Measurements from ENCODE around the gene ALG6.

ALG6 gene

DNA sequence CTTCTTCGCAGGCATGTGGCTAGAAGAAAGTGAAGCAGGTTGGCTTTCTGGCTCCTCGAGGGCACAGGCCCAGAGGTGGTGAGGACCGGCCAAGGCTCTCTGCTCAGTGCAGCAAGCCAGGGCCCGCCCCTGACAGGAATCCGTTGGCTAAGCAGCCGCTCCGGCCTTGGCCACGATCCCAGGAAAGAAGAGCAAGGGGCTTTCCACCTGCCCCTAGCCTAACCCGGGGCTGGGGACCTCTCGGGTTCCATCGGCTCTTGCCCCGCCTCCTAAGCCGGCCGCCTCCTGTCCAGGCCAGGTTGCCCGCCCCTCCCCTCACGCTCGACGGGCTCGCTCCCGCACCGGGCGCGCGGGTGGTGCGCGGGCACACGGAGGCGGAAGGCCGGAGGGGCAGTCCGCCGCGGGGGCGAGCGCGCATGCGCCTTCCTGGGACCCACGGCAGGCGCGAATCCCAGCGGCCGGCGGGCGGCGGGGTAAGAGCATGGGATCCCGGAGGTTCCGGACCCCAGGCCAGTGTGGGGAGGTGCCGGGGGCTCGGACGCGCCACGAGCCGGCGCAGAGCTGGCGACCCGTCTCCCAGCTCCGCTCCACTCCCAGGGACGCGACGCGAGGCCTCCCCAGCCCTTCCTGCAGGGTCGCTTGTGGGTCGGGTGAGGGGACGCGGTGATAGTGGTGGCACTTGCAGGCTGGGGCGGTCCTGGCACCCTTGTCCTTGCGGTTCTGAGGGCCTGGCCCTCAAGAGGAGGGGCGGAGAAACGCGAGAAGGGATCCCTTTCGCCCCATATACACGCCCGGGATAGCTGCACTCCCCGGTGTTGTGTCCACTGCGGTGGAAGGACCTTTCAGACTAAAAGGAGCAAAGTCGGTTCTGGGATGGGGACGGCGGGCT is at the start of gene ALG6:
Gene ALG6, plus strand, starts transcription at position 413 of the 889 bp plus-strand sequence. CDS start 3,351 bp downstream, outside the sequence.
- DNase-seq: peak; percentile 44 to 98 (median 86)

DNA sequence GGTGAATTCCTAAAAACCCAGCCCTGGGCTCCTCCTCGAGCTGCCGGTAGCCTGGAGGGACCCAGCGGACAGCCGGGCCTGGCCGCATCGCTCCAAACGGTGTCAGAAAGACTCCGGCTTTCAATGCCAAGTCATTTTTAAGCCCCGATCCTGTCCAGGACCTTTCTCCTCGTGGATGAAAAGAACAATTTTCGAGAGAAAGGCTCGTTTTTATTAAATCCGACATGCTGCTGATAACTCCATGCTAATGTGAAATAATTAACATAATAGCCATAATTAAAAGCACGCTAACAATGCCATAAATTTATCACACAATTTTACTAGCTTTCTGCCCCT is 49.6 kb upstream of the ALG6 start:
- DNase-seq: no peak

DNA sequence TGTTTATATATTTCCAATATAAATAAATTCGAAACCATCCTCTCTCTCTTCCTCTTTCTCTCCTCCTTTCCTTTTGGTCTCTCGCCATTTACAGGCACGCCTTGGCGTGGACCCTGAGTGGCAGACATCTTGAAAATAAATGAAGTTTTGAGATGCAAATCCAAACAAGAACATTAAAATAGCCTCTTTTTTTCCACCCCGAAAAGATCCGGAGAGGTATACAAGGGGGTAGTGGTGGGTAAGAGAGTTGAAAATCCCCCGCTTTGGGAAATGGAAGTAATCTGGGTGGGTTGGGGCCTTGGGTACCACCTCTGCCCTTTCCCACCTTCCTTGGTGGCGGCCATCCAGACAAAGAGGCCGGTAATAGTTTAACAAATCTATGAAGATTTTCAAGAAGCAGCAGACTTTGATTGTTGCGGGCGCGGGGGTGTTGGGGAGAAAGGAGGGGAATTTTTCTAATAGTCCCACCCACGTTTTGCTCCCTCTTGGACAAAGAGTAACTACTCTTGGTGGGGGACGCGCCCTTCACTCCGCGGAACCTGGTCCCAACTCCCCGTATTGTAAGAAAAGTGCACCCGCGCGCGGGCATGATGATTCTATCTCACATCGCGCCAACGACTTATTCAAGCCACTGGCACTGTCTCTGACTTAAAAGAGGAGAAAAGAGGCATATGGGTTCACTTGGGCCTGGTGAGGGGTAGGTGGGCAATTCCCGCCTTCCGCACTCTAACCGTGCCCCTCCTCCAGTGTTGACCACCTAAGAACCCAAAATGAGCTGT is 49.0 kb upstream of the ALG6 start:
- DNase-seq: no peak

DNA sequence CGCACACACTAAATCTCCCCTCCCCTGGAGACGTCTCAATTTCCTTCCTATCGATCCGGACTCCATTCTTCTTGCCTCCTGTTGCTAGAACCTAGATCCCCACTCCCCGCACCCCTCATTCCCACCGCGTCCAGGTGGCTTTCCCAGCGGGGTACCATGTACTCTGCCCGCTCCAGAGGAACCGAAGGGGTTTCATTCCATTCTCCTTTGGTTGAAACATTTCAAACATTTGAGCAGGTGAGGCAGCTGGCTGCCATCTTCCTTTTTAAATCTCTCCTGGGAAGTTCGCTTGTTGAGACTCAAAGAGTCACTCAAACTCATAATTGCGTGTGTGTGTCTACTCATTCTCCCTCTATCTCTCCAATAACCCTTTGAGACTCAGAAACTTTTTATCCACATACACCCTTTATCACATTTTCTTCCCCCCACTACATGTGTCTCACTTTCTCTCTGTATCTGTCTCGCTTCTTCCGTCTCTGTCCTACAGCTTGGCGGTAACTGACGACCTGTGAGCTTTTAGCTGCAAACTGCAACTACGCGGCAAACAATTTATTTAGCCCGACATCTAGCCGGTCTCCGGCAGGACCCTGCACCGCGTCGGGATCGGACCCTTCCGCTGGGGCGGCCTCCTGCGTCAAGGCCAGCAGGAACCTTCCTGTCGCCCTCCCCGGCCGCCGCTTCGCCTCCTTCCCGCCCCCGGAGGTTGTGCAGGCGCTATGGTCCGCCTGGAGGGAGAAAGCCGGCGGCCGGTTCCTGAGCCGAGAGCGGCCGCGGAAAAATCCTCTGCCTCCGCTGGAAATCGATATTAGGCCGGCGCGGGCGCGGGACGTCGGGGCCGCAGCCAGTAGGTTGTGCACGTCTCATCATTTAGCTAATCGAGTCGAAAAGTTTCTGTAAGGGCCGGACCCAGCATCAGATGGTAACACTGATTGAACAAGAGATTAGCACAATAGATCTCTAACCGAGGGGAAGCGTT is 48.1 kb upstream of the ALG6 start:
- no peak for DNase-seq

DNA sequence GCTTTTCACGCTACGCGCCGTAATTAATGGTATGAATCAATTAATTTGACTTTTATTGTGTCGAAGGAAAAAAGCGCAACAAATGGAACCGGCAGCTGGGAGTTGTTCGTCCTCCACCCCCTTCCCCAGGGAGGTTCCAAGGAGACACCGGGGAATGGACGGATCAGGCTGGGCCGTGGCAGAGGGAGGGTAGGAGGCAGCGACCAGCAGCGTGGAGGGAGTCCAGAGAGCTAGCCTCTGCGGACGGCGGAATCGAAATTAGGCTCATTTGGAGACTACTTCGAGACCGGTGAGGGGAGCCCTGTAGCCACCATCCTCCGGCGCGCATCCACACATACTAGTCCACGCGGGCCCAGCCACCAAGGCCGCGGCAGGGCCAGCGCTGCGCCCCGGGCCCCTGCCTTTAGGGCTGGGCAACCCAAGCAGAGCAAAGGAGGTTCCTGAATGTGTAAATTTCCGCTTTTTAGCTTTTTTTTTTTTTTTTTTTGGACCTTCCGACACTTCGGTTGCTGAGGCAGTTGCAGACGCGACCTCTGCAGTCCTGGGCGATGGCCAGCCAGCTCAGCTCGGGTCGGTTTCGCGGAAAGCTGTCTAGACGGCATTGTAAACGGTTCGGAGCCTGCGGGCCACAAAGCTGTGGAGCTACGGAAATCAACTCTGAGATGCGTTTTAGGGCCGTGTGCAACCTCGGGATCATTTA is 47.3 kb upstream of the ALG6 start:
- no peak for DNase-seq

DNA sequence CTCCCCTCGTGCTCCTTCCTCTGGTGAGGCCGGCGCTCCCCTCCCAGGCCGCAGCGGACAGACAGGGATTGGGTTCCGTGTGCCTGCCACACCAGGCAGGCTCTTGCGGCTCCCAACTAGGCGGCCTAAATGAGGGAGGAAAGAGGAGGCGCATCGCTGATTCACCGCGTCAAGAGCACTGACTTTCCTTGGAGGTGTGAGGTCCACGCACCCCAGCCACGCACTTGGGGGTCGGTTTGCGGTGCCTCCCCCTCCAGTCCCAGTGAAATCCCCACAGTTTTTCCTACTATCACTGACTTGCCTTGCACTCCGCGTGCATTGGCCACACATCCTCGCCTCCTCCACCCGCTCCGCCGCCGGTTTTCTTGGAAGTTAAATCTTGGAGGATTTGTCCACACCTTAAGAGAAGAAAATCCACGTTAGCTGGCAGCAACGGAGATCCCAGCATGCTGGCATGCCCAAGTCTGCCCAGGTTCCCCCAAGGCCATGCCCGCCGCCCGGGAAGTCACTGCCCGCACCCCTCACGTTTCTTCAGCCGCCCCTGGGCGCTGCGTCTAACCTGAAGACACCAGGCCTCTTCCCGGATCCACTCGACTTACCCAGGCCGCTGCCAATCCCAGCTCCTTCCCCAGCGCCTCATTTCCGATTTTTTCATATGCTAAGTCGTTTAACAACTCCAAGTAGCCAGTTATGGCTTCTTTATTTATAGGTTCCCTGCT is 46.2 kb upstream of the ALG6 start:
- no peak for DNase-seq

DNA sequence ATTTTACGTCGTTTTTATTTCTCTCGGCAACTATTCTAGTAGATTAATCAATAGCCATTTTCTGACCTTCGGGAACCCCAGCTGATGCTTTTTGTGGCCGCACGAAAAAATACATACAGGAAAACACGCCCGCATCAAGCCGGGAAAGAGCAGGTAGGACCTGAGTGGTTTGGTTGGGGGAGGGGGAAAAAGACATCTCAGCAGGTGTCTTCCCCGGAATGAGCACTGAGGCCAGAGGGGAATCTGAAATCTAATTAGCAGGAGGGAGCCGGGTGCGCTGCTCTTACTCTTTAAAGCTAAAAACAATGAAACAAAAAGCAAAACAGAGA is 45.7 kb upstream of the ALG6 start:
- DNase-seq: no peak

DNA sequence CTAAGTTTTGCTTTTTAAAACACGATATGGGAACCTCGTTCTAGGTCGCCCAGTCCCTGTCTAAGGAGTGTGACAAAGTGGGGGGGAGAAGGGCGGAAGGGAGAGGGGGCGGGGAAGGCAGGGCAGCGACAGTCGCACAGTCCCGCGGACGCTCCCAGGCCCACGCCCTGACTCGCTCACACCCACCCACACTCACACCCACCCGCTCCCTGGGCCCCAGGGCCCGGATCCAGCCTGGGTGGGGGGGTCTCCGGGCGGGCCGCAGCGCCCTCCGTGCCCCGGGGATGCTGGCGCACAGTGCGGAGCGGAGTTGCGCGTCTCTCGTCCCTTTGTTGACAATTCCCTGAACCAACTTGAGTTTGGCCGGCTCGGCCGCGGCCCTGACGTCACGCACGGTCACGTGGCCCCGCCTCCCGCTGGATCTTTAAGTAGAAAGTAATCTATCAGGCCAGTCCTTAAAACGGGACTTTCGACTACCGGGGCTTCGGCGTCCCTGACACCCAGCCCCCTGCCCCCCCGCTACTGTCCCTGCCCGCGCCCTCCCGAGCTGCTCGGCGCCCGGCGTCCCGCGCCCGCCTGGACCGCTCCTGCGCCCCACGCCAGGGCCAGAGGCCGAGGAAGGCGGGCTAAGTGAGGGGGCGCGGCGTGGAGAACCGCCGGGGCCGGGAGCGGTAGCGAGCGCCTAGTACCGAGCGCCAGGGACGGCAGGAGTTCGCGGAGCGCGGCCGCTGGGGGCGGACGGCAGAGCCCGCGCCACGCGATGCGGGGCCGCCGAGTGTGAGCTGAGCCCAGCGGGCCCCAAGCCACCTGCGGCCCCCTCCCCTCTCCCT is 45.1 kb upstream of the ALG6 start, which contains the start of gene FOXD3:
Gene FOXD3, plus strand, starts transcription at position 454 of the 830 bp plus-strand sequence. CDS start 492 bp downstream, outside the sequence.
- peak in 5 of 56 donors; percentile 5 to 59 (median 12) for DNase-seq

DNA sequence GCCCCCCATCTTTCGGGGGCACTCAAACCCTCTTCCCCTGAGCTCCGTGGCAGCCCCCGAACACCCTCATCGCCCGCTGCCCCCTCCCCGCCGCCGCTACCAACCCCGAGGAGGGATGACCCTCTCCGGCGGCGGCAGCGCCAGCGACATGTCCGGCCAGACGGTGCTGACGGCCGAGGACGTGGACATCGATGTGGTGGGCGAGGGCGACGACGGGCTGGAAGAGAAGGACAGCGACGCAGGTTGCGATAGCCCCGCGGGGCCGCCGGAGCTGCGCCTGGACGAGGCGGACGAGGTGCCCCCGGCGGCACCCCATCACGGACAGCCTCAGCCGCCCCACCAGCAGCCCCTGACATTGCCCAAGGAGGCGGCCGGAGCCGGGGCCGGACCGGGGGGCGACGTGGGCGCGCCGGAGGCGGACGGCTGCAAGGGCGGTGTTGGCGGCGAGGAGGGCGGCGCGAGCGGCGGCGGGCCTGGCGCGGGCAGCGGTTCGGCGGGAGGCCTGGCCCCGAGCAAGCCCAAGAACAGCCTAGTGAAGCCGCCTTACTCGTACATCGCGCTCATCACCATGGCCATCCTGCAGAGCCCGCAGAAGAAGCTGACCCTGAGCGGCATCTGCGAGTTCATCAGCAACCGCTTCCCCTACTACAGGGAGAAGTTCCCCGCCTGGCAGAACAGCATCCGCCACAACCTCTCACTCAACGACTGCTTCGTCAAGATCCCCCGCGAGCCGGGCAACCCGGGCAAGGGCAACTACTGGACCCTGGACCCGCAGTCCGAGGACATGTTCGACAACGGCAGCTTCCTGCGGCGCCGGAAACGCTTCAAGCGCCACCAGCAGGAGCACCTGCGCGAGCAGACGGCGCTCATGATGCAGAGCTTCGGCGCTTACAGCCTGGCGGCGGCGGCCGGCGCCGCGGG is 44.2 kb upstream of the ALG6 start:
- DNase-seq: no peak

DNA sequence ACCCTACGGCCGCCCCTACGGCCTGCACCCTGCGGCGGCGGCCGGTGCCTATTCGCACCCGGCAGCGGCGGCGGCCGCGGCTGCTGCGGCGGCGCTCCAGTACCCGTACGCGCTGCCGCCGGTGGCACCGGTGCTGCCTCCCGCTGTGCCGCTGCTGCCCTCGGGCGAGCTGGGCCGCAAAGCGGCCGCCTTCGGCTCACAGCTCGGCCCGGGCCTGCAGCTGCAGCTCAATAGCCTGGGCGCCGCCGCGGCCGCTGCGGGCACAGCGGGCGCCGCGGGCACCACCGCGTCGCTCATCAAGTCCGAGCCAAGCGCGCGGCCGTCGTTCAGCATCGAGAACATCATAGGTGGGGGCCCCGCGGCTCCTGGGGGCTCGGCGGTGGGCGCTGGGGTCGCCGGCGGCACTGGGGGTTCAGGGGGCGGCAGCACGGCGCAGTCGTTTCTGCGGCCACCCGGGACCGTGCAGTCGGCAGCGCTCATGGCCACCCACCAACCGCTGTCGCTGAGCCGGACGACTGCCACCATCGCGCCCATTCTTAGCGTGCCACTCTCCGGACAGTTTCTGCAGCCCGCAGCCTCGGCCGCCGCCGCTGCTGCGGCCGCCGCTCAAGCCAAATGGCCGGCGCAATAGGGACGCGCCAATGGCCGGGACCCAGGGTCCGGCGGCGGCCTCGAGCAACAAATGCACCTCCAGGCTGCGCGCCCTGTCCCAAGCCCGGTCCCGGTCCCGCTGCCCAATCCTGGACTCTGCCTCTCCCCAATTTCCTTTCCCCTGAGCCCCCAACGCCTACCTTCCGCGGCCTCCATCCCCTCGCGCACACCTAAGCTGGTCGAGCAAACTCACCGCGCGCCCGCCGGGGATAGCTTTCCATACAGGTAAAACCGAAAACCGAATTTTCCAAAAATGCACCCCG is 43.3 kb upstream of the ALG6 start:
- DNase-seq: no peak

DNA sequence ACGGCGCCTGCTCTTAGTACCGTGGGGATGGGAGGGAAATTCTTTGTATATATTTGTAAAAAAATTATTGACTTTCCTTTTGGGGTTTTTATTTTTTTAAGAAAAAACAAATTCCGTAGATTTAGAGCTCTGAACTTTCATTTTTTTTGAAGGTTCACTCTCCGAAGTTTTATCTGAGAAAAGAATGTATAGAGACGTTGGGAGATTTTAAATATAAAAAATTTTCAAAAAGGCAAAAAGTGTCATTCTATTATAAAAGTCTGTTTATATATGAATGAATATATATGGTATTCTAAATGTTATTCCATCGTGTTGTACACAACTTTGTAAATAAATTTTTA is 42.7 kb upstream of the ALG6 start:
- DNase-seq: no peak

DNA sequence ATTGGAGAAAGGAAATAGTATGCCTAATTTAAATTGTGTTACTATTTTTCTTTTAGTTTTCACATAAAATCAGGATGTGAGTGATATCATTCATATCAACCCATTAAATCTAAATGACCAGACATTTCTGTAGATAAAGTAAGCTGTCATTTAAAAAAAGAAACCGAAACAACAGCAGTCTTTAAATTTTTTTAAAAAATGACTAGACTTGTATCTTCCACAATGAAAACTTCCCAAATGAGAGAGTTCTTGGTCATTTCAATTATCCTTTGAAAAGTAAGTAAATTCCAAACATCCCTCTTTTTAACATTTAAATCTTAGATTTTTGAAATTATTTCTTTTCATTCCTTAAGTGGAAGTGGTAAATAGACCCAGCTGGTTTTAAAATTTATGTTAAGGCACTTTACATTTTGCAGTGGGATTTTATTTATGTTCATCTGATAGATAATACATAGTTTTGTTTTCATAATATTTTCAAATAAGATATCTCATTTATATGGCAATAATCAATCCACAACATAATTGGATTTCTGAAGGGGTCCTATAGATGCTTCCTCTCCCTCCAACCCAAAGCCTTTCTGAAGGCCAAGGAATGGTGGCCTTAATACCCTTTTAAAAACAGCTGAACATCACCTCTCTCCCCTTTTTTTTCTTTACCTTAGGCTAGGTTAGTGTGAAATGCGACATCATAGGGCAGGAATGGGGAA is 42.0 kb upstream of the ALG6 start:
- no peak for DNase-seq

DNA sequence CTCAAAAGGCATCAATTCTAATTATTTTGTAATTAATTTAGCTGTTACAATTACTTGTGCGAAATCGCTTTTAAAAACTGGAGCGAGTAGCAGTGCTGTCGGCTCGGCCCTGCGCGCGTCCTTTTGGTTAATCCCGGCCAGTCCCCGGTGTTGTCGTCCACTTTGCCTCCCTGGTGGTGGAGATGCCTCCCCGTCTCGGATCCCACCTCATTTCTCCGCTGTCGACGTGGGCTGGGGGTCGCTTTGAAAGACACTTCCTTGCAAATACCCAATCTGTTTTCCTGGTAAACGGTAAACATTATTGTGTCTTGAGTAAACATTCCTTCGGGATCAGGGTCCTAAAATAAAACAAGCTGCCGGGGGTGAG is 41.3 kb upstream of the ALG6 start:
- no peak for DNase-seq

DNA sequence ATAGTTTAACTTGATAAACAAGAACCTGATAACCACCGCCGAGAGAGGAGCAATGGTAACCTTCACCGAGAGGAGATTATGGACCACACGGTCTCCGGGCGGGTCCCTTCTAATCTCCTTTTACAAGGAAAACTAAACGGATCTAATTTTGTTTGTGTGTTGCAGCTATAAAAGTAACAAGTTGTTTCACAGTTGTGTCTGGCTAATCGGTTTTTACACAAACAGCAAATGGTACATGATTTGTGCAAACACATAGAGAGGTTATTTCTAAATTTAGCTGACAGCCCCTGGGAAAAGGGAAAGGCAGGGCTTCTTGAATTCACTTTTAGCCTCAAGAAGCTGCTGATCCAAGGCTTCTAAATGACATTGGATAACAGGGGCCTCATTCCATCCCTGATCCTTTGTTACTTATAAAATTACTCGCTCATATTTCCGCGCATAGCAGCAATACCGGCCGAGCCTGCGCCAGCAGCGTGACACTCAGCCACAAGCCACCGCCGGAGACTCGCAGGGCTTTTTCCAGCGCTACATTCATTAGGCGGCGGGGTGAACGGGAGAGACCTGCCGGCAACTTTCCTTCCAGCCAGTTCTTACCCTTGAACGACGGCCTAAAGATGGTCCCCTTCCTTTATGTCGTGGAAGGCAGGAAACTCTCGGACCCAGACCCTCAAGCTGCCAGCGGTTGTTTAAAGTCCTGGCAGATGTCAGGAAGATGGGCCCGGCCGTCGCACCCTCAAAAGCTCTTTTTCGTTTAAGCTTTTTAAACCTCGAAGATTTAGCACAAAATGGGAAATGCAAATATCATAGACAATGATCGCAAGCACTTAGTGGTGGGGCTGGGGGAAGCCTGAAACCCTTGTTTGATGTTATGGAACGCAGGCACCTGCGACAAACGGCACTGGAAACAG is 40.7 kb upstream of the ALG6 start:
- no peak for DNase-seq

DNA sequence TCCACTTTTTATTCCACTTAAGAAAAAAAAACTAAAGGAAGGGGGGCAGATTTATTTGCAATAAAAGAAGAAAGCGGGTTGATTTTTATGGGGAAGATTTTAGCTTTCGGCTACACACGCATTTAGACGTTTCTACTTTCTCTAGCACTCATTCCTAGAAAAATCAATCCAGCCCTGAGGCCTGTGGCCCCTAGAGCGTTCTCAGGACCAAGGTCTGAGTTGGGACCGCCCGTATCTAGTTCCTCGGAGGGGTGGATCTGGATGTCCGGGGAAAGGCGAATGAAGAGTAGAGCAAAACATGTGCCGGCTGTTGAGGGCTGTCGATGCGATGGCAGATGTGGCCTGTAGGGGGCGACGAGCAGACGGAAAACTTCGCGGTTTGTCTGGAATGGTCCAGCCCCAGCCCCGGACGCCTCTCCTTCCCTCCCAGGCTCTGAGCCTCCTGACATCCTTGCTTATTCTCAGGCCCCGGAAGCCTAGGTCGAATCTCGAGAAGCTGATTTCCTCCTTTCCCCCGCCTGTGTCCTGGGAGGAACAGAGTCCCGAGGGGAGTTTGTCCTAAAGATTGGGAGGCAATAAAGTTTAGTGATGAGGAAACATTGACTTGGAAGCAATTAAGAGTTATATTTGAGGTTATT is 39.9 kb upstream of the ALG6 start:
- peak in 11 of 56 donors; percentile 3 to 39 (median 14) for DNase-seq
